T-helper 2 cell treated with Interferon-gamma antibody and Interleukin-4, amounts not matched to agents 100 ng/mL and 5 ng/mL, for 36 hours (primary cell): Measurements from ENCODE around the gene ENPP5. TPM values are rescaled to one million over a fixed set of nuclear protein-coding genes. Genes with fewer than 3 reads are reported as not detected.

Experiments
- intact Hi-C: fragments of 100-400 bp; cut with micrococcal nuclease; formaldehyde crosslinking; loops from one replicate; pipeline ENCODE4 v1.15.1; 2023
- total RNA-seq: library from RNA; stranded (reverse); gene quantifications from 2 replicates; pipeline ENCODE4 v1.2.3, GENCODE V29; 2022

Gene ENPP5
- not detected in 2 replicates for total RNA-seq

GRCh38 chr6:46170357-46171289 lies at the start of gene ENPP5:
TSS of gene ENPP5 (minus strand) at chr6:46170980. CDS start at chr6:46168262, 2,718 bp downstream.
- intact Hi-C loops, result no loop called here

GRCh38 chr6:46219661-46220060 lies 48.9 kb upstream of the ENPP5 start:
- intact Hi-C loops, result loop anchor here (2.0 kb wide), 1 partner anchor 129 kb away; no protein-coding TSS in a partner anchor

- intact Hi-C loops, result no loop called here
These were observed 47.7 kb upstream of the ENPP5 start for GRCh38 chr6:46218457-46218856.

- intact Hi-C loops, result no loop called here
These were observed 46.9 kb upstream of the ENPP5 start for GRCh38 chr6:46217671-46218131.

- intact Hi-C loops, result no loop called here
These were observed 46.1 kb upstream of the ENPP5 start for GRCh38 chr6:46216879-46217278.

- intact Hi-C loops, result no loop called here
These were observed 45.0 kb upstream of the ENPP5 start for GRCh38 chr6:46215777-46216176.

- intact Hi-C loops, result no loop called here
These were observed 44.4 kb upstream of the ENPP5 start for GRCh38 chr6:46215213-46215612.

- intact Hi-C loops, result no loop called here
These were observed 41.1 kb upstream of the ENPP5 start for GRCh38 chr6:46211917-46212316.

GRCh38 chr6:46210294-46210693 lies 39.5 kb upstream of the ENPP5 start:
- intact Hi-C loops, result no loop called here

- intact Hi-C loops, result no loop called here
These were observed 37.5 kb upstream of the ENPP5 start for GRCh38 chr6:46208303-46208702.

GRCh38 chr6:46207174-46207573 lies 36.4 kb upstream of the ENPP5 start:
- intact Hi-C loops, result no loop called here

- intact Hi-C loops, result no loop called here
These were observed 34.3 kb upstream of the ENPP5 start for GRCh38 chr6:46204880-46205650.

GRCh38 chr6:46203391-46204177 lies 32.8 kb upstream of the ENPP5 start:
- intact Hi-C loops, result no loop called here

- intact Hi-C loops, result no loop called here
These were observed 30.9 kb upstream of the ENPP5 start for GRCh38 chr6:46201702-46202101.

- intact Hi-C loops, result no loop called here
These were observed 28.6 kb upstream of the ENPP5 start for GRCh38 chr6:46199387-46199786.

GRCh38 chr6:46191961-46192360 lies 21.2 kb upstream of the ENPP5 start:
- intact Hi-C loops, result no loop called here

- intact Hi-C loops, result no loop called here
These were observed 20.1 kb upstream of the ENPP5 start for GRCh38 chr6:46190889-46191288.

GRCh38 chr6:46189726-46190125 lies 18.9 kb upstream of the ENPP5 start:
- intact Hi-C loops, result no loop called here

- intact Hi-C loops, result no loop called here
These were observed 15.8 kb upstream of the ENPP5 start for GRCh38 chr6:46186583-46186982.

- intact Hi-C loops, result no loop called here
These were observed 13.3 kb upstream of the ENPP5 start for GRCh38 chr6:46184114-46184513.

- intact Hi-C loops, result loop anchor here (1.0 to 5.0 kb wide), 3 partner anchors 47 to 165 kb away; partner anchors contain the start of gene ENPP4
These were observed 5.2 kb upstream of the ENPP5 start for GRCh38 chr6:46175976-46176375.
